IPS-NIHi7 (cell line): ENCODE data around the gene VDR.

Experiments used
- DNase-seq: peaks from one replicate; pipeline ENCODE4 v3.0.0; 2012; ENCODE audit warnings: mixed read lengths; ENCODE audit errors: extremely low spot score

The VDR gene

GRCh38 chr12:47904713-47905709 is at the start of gene VDR:
VDR (minus strand) TSS chr12:47904994; CDS start chr12:47879113, 25,881 bp downstream.
- DNase-seq = peak; percentile 96

GRCh38 chr12:47954058-47954457 is 49.3 kb upstream of the VDR start:
- DNase-seq = no peak

- DNase-seq = no peak
These were observed 46.2 kb upstream of the VDR start for GRCh38 chr12:47950856-47951468.

GRCh38 chr12:47949441-47950341 is 44.9 kb upstream of the VDR start:
- DNase-seq = peak; percentile 92

GRCh38 chr12:47947341-47947740 is 42.5 kb upstream of the VDR start:
- no peak for DNase-seq

- DNase-seq = no peak
These were observed 41.9 kb upstream of the VDR start for GRCh38 chr12:47946413-47947323.

GRCh38 chr12:47945341-47945728 is 40.5 kb upstream of the VDR start:
- DNase-seq = no peak

GRCh38 chr12:47944685-47945340 is 40.0 kb upstream of the VDR start:
- DNase-seq = no peak

GRCh38 chr12:47943623-47944340 is 39.0 kb upstream of the VDR start:
- no peak for DNase-seq

GRCh38 chr12:47942614-47943225 is 37.9 kb upstream of the VDR start:
- DNase-seq = no peak

- peak; percentile 95 for DNase-seq
These were observed 37.2 kb upstream of the VDR start for GRCh38 chr12:47941871-47942613.

- DNase-seq = no peak
These were observed 36.6 kb upstream of the VDR start for GRCh38 chr12:47941475-47941780.

- no peak for DNase-seq
These were observed 36.1 kb upstream of the VDR start for GRCh38 chr12:47940773-47941474.

- no peak for DNase-seq
These were observed 34.3 kb upstream of the VDR start for GRCh38 chr12:47939009-47939601.

- DNase-seq = no peak
These were observed 33.8 kb upstream of the VDR start for GRCh38 chr12:47938594-47938993.

- no peak for DNase-seq
These were observed 33.3 kb upstream of the VDR start for GRCh38 chr12:47938093-47938492.

- no peak for DNase-seq
These were observed 30.4 kb upstream of the VDR start for GRCh38 chr12:47935184-47935583.

- DNase-seq = no peak
These were observed 26.4 kb upstream of the VDR start for GRCh38 chr12:47931187-47931586.
